Thyroid gland (tissue), 4 donors: ENCODE results near the gene HJV.

Experiments used
- CTCF ChIP-seq, 6 experiments: fragments of 200-600 bp in 3 of 6; fragments of 450-650 bp in 3 of 6; sonication (generic) in 3 of 6; IDR thresholded peaks; one replicate each; pipeline ENCODE4 v1.5.1; 2016 to 2019; ENCODE audit warnings: antibody characterized with exemption in 6 of 6, mild to moderate bottlenecking in 2 of 6, inconsistent platforms in 1 of 6, moderate library complexity in 1 of 6
- POLR2A ChIP-seq, 2 donors: fragments of 450-650 bp; IDR thresholded peaks; one replicate each; pipeline ENCODE4 v1.6.1; 2017; ENCODE audit warnings: antibody characterized with exemption in 2 of 2, mild to moderate bottlenecking in 2 of 2, moderate library complexity in 1 of 2

GRCh38 chr1:145988773-145989172, 32.8 kb downstream of the HJV start:
- TF ChIP-seq CTCF (IDR thresholded peaks at IDR 0.05) (no peak), POLR2A (IDR thresholded peaks at IDR 0.05) (no peak)
